ENCODE data around the gene PCID2.
A peak's percentile ranks its signal among the peaks of the same experiment; 100 is the strongest.

DNA sequence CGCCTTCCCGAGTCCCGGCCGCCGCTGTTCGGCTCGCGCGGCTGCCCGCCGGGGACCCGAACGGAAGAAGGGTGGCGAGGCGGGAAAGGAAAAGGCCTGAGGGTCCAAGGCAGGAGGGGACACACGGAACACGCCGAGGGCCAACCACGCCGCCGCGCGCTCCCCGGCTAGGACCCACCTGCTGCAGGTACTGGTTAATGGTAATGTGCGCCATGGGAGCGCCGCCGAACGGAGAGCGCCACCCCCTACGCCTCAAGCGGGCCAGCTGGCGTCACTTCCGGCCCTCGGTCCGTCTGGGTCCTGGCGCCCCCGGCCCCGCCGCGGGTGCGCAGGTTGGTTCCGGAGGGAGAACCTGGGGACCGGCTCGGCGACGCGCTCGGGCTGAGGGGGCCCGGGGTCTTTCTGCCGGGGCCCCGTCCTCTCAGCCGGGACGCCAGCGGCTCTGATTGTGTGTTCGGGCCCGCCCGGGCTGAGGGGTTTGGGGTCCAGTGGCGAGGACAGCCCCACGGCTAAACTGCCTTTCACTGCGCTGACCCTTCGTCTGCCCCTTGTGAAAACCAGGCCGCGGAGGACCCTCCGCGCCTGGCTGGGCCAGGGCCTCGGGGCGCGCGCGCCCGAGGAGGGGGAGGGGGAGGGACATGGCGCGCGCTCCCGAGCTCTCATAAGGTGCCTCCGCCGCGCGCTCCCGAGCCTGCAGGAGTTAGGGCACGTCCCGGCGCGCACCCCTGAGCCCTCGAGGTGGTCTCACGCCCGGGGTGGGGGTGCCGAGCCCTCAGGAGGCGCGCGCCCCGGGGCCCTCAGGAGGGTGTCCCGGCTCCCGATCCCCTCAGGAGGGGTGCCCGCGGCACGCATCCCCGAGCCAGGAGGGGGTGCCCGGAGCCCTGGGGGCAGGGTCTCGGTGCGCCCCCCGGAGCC lies at the start of gene PCID2:
- TF ChIP-seq, protein P1, sequence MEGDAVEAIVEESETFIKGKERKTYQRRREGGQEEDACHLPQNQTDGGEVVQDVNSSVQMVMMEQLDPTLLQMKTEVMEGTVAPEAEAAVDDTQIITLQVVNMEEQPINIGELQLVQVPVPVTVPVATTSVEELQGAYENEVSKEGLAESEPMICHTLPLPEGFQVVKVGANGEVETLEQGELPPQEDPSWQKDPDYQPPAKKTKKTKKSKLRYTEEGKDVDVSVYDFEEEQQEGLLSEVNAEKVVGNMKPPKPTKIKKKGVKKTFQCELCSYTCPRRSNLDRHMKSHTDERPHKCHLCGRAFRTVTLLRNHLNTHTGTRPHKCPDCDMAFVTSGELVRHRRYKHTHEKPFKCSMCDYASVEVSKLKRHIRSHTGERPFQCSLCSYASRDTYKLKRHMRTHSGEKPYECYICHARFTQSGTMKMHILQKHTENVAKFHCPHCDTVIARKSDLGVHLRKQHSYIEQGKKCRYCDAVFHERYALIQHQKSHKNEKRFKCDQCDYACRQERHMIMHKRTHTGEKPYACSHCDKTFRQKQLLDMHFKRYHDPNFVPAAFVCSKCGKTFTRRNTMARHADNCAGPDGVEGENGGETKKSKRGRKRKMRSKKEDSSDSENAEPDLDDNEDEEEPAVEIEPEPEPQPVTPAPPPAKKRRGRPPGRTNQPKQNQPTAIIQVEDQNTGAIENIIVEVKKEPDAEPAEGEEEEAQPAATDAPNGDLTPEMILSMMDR (IDR thresholded peaks at IDR 0.05), result no peak
- peak in 1 of 2 donors; percentile 65 for TF ChIP-seq POLR2A (IDR thresholded peaks at IDR 0.05)
- peak; percentile 83 to 92 for TF ChIP-seq POLR2AphosphoS5 (IDR thresholded peaks at IDR 0.05; ENCODE audit: insufficient read depth in 1 of 2, low read depth in 1 of 2)
